SK-N-SH treated with all-trans-retinoic acid at 6 μM for 48 hours (cell line): ENCODE results near the gene P2RX4.

Source experiments
- ATAC-seq: fragments of 200-7000 bp; cut with Tn5 transposase; 3 replicates; pipeline ENCODE4 v1.9.1; 2020; ENCODE audit warnings: mild to moderate bottlenecking, moderate library complexity
- CSDC2 ChIP-seq: fragments of 250-450 bp; sonication (Bioruptor Pico); IDR thresholded peaks from 2 replicates; pipeline ENCODE4 v1.5.0; 2020; ENCODE audit warnings: mild to moderate bottlenecking, moderate library complexity
- ESRRG ChIP-seq: fragments of 250-450 bp; sonication (Bioruptor Pico); IDR thresholded peaks from 2 replicates; pipeline ENCODE4 v1.6.1; 2021; ENCODE audit warnings: mild to moderate bottlenecking
- ISL1 ChIP-seq: fragments of 250-450 bp; sonication (Bioruptor Pico); IDR thresholded peaks from 2 replicates; pipeline ENCODE4 v2.1.2; 2022; ENCODE audit warnings: mild to moderate bottlenecking, moderate library complexity
- OSR1 ChIP-seq: fragments of 250-450 bp; sonication (Bioruptor Pico); IDR thresholded peaks from 2 replicates; pipeline ENCODE4 v1.8.0; 2022; ENCODE audit warnings: moderate library complexity, mild to moderate bottlenecking, inconsistent platforms
- PPARA ChIP-seq: fragments of 250-450 bp; sonication (Bioruptor Pico); IDR thresholded peaks from 2 replicates; pipeline ENCODE4 v1.5.0; 2020; ENCODE audit warnings: mild to moderate bottlenecking, borderline replicate concordance
- RARB ChIP-seq: fragments of 250-450 bp; sonication (Bioruptor Pico); IDR thresholded peaks from 2 replicates; pipeline ENCODE4 v1.8.0; 2021; ENCODE audit warnings: mild to moderate bottlenecking, moderate library complexity
- SNAI2 ChIP-seq: fragments of 250-450 bp; sonication (Bioruptor Pico); IDR thresholded peaks from 2 replicates; pipeline ENCODE4 v1.5.0; 2020; ENCODE audit warnings: mild to moderate bottlenecking, moderate library complexity
- TCF4 ChIP-seq: fragments of 250-450 bp; sonication (Bioruptor Pico); IDR thresholded peaks from 2 replicates; pipeline ENCODE4 v1.8.0; 2021; ENCODE audit warnings: mild to moderate bottlenecking, moderate library complexity, borderline replicate concordance
- TOX ChIP-seq: fragments of 250-450 bp; sonication (Bioruptor Pico); IDR thresholded peaks from 2 replicates; pipeline ENCODE4 v1.8.0; 2021; ENCODE audit warnings: mild to moderate bottlenecking, moderate library complexity, borderline replicate concordance
- ZFP3 ChIP-seq: fragments of 250-450 bp; sonication (Bioruptor Pico); IDR thresholded peaks from 2 replicates; pipeline ENCODE4 v1.5.0; 2020; ENCODE audit warnings: mild to moderate bottlenecking, moderate library complexity
- ZNF565 ChIP-seq: fragments of 450-650 bp; formaldehyde crosslinking; conservative IDR thresholded peaks from 2 replicates; pipeline ENCODE4 v1.5.0; 2020; ENCODE audit warnings: low read depth, mild to moderate bottlenecking, moderate library complexity
- TF ChIP-seq, protein P1 (sequence below): fragments of 250-450 bp; sonication (Bioruptor Pico); IDR thresholded peaks from 2 replicates; pipeline ENCODE4 v1.5.1; 2020; ENCODE audit warnings: low read depth, mild to moderate bottlenecking, moderate library complexity
- TF ChIP-seq, protein P2 (sequence below): fragments of 250-450 bp; sonication (Bioruptor Pico); IDR thresholded peaks from 2 replicates; pipeline ENCODE4 v1.8.0; 2021; ENCODE audit warnings: low read depth, mild to moderate bottlenecking, moderate library complexity, borderline replicate concordance
- TF ChIP-seq, protein P3 (sequence below): fragments of 250-450 bp; sonication (Bioruptor Pico); IDR thresholded peaks from 2 replicates; pipeline ENCODE4 v1.8.0; 2020; ENCODE audit warnings: mild to moderate bottlenecking, moderate library complexity, borderline replicate concordance
- TF ChIP-seq, protein P4 (sequence below): fragments of 250-450 bp; sonication (Bioruptor Pico); IDR thresholded peaks from 2 replicates; pipeline ENCODE4 v1.5.1; 2021; ENCODE audit warnings: mild to moderate bottlenecking, moderate library complexity

P2RX4 gene

DNA sequence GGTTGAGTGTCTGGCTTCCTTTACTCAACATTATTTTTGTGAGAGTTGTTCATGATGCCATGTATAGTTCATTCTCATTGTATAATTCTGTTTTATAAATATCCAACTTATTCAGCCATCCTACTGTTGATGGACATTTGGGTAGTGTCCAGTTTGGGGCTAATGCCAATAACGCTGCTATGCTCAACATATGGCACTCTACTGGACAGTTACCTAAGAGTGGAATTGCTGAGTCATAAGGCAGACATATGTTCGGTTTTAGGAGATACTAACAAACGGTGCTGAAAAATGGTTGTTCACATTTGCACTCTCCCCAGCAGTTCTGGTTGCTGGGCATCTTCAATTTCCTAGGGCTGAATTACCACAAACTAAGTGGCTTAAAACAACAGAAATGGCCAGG, 28.7 kb upstream of the P2RX4 start (continued):
- TF ChIP-seq, protein P1, sequence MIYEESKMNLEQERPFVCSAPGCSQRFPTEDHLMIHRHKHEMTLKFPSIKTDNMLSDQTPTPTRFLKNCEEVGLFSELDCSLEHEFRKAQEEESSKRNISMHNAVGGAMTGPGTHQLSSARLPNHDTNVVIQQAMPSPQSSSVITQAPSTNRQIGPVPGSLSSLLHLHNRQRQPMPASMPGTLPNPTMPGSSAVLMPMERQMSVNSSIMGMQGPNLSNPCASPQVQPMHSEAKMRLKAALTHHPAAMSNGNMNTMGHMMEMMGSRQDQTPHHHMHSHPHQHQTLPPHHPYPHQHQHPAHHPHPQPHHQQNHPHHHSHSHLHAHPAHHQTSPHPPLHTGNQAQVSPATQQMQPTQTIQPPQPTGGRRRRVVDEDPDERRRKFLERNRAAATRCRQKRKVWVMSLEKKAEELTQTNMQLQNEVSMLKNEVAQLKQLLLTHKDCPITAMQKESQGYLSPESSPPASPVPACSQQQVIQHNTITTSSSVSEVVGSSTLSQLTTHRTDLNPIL (CRISPR knock-in tag) = no peak
- TF ChIP-seq RARB (CRISPR knock-in tag) (no peak), TOX (CRISPR knock-in tag) (no peak), ZNF565 (CRISPR knock-in tag) (no peak)
- TF ChIP-seq, protein P2, sequence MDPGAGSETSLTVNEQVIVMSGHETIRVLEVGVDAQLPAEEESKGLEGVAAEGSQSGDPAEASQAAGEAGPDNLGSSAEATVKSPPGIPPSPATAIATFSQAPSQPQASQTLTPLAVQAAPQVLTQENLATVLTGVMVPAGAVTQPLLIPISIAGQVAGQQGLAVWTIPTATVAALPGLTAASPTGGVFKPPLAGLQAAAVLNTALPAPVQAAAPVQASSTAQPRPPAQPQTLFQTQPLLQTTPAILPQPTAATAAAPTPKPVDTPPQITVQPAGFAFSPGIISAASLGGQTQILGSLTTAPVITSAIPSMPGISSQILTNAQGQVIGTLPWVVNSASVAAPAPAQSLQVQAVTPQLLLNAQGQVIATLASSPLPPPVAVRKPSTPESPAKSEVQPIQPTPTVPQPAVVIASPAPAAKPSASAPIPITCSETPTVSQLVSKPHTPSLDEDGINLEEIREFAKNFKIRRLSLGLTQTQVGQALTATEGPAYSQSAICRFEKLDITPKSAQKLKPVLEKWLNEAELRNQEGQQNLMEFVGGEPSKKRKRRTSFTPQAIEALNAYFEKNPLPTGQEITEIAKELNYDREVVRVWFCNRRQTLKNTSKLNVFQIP (CRISPR knock-in tag) = no peak

DNA sequence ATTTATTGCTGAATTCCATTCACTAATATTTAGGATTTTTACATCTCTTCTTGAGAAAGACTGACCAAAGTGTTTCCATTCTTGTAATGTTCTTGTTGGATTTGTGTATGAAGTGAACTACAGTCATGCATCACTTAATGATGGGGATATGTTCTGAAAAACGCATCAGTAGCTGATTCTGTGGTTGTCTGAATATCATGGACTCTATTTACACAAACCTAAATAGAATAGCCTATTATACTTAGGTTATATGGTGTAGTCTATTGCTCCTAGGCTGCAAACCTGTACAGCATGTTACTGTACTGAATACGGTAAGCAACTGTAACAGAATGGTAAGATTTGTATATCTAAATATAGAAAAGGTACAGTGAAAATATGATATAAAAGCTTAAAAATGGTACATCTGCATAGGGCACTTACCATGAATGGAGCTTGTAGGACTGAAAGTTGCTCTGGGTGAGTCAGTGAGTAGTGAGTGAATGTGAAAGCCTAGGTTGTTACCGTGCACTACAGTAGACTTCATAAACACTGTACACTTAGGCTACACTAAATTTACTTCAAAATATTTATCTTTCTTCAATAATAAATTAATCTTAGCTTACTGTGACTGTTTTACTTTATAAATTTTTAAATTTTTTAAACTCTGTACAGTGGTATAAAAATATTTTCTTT, 27.6 kb upstream of the P2RX4 start:
- ATAC-seq = no peak
- TF ChIP-seq ISL1 (CRISPR knock-in tag) (no peak), TCF4 (no peak)
- TF ChIP-seq, protein P3, sequence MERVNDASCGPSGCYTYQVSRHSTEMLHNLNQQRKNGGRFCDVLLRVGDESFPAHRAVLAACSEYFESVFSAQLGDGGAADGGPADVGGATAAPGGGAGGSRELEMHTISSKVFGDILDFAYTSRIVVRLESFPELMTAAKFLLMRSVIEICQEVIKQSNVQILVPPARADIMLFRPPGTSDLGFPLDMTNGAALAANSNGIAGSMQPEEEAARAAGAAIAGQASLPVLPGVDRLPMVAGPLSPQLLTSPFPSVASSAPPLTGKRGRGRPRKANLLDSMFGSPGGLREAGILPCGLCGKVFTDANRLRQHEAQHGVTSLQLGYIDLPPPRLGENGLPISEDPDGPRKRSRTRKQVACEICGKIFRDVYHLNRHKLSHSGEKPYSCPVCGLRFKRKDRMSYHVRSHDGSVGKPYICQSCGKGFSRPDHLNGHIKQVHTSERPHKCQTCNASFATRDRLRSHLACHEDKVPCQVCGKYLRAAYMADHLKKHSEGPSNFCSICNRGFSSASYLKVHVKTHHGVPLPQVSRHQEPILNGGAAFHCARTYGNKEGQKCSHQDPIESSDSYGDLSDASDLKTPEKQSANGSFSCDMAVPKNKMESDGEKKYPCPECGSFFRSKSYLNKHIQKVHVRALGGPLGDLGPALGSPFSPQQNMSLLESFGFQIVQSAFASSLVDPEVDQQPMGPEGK = no peak
- TF ChIP-seq, all 23 proteins: peak for 0

DNA sequence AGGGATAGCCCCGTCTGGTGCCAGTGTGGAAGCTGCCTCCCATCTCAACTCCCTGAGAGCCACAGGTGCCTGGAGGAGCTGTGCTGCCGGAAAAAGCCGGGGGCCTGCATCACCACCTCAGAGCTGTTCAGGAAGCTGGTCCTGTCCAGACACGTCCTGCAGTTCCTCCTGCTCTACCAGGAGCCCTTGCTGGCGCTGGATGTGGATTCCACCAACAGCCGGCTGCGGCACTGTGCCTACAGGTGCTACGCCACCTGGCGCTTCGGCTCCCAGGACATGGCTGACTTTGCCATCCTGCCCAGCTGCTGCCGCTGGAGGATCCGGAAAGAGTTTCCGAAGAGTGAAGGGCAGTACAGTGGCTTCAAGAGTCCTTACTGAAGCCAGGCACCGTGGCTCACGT, 25.5 kb upstream of the P2RX4 start:
- no peak for ATAC-seq
- TF ChIP-seq ESRRG (CRISPR knock-in tag) (no peak), CSDC2 (CRISPR knock-in tag) (no peak), SNAI2 (CRISPR knock-in tag) (no peak), PPARA (CRISPR knock-in tag) (no peak), ISL1 (CRISPR knock-in tag) (no peak), ZNF565 (CRISPR knock-in tag) (no peak), ZFP3 (no peak)
- TF ChIP-seq, protein P4, sequence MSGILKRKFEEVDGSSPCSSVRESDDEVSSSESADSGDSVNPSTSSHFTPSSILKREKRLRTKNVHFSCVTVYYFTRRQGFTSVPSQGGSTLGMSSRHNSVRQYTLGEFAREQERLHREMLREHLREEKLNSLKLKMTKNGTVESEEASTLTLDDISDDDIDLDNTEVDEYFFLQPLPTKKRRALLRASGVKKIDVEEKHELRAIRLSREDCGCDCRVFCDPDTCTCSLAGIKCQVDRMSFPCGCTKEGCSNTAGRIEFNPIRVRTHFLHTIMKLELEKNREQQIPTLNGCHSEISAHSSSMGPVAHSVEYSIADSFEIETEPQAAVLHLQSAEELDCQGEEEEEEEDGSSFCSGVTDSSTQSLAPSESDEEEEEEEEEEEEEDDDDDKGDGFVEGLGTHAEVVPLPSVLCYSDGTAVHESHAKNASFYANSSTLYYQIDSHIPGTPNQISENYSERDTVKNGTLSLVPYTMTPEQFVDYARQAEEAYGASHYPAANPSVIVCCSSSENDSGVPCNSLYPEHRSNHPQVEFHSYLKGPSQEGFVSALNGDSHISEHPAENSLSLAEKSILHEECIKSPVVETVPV (CRISPR knock-in tag) = no peak
- TF ChIP-seq, protein P2 (CRISPR knock-in tag) = no peak

DNA sequence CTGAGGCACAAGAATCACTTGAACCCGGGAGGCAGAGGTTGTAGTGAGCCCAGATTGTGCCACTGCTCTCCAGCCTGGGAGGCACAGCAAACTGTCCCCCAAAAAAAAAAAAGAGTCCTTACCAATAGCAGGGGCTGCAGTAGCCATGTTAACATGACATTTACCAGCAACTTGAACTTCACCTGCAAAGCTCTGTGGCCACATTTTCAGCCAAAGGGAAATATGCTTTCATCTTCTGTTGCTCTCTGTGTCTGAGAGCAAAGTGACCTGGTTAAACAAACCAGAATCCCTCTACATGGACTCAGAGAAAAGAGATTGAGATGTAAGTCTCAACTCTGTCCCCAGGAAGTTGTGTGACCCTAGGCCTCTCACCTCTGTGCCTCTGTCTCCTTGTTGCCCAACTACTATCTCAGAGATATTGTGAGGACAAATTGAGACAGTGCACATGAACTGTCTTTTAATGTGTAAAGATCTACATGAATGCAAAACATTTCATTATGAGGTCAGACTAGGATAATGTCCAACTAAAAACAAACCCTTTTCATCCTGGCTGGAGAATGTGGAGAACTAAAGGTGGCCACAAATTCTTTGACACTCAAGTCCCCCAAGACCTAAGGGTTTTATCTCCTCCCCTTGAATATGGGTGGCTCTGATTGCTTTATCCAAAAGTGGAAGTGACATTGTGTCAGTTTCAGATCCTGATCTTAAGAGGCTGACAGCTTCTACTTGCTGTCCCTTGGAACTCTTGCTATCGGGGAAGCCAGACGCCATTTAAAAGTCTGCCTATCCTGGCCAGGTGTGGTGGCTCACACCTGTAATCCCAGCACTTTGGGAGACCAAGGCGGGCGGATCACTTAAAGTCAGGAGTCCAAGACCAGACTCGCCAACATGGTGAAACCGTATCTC, 24.7 kb upstream of the P2RX4 start:
- no peak for ATAC-seq
- TF ChIP-seq, protein P2 (CRISPR knock-in tag) = no peak
- no peak for TF ChIP-seq OSR1 (CRISPR knock-in tag)
